GM18517 (cell line): ENCODE results near the gene DGKQ.
"Not testable (repeated sequence)": the region's sequence is repeated elsewhere in the genome, so short reads cannot be mapped to it uniquely, and the experiment has no call there.

ENCODE experiments used
- ATAC-seq: cut with Tn5 transposase; IDR thresholded peaks from one replicate; pipeline ENCODE4 v1.9.1; 2021; ENCODE audit warnings: mild to moderate bottlenecking, moderate library complexity; ENCODE audit not compliant: unreplicated experiment

The DGKQ gene

GRCh38 chr4:982291-982690 lies 8.9 kb upstream of the DGKQ start:
- ATAC-seq: no peak

- no peak for ATAC-seq
These were observed 5.8 kb upstream of the DGKQ start for GRCh38 chr4:978957-979701.

DNA sequence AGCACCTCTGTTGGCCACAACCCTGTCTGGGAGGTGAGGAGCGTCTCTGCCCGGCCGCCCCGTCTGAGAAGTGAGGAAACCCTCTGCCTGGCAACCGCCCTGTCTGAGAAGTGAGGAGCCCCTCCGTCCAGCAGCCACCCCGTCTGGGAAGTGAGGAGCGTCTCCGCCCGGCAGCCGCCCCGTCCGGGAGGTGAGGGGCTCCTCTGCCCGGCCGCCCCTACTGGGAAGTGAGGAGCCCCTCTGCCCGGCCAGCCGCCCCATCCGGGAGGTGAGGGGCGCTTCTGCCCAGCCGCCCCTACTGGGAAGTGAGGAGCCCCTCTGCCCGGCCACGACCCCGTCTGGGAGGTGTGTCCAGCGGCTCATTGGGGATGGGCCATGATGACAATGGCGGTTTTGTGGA lies 2.6 kb upstream of the DGKQ start:
- ATAC-seq: not testable (repeated sequence)

GRCh38 chr4:974668-975067 lies 1.3 kb upstream of the DGKQ start:
- no peak for ATAC-seq

DNA sequence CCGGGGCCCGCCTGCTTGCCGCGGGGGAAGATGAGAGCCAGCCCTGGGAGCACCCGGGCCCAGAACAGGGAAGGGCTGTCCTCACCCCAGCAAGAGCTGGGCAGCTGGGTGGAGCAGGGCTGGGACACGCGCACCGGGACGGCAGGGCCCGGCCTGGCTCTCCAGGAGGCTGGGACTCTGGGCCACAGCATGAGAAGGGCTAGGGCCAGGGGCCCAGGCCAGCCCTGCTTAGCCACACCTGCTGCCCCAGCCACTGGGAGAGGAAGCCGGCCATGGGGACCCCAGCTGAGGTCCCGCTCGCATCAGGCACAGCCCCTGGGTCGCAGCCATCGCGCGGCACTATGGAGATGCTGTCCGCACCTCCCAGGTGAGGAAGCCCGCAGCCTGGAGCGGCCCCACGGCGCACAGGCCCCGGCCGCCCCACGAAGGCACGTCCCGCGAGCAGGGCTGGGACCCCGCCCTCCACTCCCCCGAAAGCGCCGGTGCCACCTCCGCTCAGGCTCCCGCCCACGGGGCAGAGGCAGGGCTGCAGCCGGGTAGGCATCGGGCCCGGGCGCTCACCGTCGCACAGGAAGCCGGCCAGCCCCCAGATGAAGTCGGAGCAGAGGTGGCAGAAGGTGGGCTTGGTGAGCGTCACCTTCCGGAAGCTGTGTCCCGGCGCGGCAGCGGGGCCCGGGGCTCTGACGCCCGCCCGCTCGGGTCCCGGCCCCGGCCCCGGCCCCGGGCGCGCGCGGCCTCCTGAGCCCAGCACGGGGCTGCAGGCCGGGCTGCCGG lies 531 bp downstream of the DGKQ start:
- no peak for ATAC-seq

DNA sequence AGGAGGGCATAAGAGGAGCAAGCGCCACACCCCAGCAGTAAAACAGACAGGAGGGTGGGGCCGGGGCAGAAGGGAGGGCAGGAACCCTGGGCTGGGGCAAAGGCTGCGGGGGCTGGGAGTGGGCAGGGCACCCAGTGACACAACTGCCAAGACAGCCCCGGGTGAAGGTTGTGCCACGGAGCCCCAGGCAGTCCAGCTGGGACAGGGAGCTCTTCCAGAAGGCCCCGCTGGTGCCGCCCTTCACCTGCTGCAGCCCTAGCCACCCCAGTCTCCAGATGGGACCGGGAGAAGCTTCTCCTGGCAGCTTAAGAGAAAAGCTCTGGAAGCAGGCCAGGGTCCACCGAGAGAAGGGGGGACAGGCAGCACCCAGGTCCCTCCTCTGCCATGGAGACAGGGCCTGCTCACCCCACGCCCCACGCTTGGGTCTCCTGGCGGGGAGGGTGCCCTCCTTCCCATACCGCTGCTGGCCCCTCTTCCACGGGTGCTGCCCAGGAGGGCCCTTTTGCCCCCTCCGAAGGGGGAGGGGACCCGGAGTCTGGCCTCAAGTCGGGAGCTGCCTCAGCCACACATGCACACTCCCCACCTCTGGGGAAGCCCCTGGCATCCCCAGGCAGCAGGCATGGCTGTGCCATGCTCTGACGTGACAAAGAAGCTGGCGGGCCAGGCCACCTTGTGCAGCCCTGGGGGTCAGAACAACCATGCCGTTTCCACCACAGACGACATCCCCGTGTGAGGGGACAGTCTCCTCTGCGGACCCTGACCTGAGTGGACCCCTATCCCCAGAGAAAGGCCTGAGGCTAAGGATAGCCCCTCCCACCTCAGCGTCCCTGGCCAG lies 1.5 kb downstream of the DGKQ start:
- no peak for ATAC-seq

DNA sequence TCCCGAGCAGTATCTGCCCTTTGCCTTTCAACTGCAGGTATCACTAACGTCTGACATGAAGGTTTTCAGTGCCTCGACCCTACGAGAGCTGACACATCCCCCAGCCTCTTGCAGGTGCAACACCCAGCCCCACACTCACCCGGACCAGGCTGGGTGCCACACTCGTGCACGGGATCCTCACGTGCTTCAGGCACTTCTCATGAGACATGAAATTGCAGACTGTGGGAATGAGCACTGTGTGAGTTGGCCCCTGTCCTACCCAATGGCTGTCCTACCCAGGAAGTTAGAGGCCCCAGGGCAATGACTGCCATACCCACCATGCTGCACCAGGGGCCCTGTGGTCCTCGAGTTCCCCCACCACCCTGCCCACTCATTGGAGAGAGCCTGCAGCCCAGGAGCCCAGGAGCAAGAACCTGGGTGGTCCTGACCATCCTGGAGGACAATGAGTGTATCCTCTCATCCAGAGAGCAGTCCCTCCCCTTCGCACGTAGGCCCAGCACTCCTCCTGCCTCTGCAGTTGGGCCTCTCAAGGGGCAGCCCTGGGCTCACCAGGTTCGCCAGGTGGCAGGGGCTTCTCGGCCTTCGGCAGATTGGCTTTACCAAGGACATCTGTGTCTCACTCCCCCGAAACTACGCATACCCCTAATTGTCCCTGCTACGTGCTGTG lies 2.4 kb downstream of the DGKQ start:
- ATAC-seq: no peak

DNA sequence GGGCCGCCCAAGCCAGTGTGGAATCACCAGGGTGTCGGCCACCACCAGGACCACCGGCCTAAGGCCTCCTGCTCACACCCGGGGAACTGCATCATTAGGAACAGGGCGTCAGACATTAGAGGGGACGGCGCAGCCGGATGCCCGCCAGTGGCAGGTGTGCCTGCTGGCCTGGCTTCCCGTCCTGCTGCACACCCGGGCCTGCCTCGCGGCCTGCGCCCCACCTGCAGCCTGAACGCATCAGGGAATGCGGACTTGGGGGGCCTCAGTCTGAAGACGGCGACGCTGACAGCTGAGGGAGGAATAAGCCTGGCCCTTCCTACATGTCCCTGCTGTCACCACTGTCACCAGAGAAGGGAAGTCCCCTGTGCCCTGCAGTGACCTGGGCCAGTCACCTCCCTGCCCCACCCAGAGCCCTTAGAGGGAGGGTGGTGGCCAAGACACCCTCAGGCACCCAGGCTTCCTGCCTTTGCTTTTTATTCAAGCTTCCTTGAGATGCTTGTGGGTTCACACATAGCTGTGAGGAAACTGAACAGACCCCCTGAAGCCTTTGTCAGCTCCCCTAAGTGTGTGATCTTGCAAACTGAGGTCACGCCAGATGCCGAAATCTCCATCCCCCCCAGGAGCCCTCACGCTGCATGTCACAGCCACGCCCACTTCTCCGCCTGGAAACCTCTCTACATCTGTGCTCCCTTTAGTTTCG lies 3.2 kb downstream of the DGKQ start:
- ATAC-seq: no peak

DNA sequence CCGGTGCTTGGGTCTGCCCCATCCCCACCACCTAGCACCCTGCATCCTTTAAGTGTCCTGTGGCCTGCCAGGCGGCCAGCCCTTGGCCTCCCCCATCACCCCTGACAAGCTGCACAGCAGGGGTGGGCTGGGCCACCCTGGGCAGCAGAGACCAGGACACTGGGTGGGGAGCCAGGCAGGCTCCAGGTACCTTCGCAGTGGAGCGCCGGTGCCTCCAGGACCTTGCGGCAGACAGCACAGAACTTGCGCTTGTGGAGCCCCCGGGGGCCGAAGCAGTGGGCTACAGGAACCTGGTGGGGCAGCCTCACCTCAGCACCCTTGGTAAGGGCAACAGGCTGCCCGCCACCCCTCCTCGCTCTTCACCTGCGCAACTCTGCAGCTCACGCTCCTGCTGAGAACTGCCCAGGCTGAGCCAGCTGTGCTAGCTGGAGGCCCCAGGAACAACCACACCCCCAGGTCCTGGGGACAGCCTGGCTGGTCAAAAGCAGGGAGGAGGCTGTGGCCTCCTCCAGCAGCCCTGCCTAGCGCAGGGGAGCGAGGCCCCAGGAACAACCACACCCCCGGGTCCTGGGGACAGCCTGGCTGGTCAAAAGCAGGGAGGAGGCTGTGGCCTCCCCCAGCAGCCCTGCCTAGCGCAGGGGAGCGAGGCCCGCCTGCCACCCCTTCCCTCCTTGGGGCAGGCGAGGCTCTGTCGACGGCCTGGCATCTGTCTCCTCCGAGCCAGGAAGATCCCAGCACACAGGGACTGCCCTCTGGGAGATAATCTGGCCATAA lies 4.6 kb downstream of the DGKQ start:
- no peak for ATAC-seq

GRCh38 chr4:968221-968620 lies 5.1 kb downstream of the DGKQ start:
- ATAC-seq: no peak

GRCh38 chr4:967113-968104 lies 6.0 kb downstream of the DGKQ start:
- no peak for ATAC-seq

- ATAC-seq: no peak
These were observed 6.9 kb downstream of the DGKQ start for GRCh38 chr4:966266-967112.

DNA sequence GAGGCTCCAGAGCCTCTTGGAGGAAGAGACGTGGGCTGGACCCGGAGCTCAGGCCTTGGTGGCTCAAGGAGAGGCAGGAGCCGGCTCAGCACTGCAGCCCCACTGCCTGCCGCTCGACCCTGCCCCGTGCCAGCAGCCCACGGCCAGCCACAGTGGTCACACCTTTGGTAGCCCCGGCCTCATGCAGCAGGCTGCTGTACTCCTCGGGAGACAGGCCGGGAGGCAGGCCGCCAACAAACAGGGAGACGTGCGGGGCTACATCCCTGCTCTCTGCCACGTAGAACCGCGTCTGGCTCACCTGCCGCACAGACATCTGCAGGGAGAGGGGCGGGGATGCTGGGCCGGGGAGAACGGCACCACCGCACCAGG lies 7.6 kb downstream of the DGKQ start:
- ATAC-seq: no peak

- ATAC-seq: no peak
These were observed 8.2 kb downstream of the DGKQ start for GRCh38 chr4:965048-965765.

DNA sequence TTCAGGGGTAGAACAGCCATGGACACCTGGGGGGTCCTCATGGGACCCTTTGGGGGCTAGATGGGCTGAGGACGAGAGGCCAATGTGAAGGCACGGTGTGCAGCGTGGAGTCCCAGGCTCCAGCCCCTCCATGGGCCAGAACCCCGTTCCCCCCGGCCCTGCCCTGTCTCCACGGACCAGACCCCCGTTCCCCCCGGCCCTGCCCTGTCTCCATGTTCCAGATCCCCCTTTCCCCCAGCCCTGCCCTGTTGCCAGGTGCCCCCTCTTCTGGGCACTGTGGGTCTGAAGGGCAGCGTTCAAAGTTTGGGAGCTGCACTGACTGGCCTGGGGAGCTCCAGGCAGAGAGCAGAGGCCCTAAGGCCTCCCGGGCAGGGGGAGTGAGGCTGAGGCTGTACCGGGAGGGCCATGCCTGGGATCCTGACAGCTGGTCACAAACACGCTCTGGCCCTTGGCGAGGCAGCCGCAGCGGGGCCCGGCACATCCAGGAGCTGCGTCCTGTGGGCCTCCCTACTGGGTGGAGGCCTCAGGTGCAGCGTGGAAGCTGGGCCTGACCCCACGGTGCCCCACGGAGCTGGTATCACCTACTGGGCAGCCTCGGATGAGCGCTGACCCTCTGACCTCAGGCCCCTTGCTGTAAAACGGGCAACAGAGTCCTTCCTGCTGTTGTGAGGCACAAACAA lies 8.9 kb downstream of the DGKQ start:
- ATAC-seq: no peak
